Islet precursor cell (in vitro differentiated cells): ENCODE data around the gene GTF2H4.

Experiments
- DNase-seq: peaks from one replicate; pipeline ENCODE4 v3.0.0-alpha.2; 2018

GTF2H4 gene

DNA sequence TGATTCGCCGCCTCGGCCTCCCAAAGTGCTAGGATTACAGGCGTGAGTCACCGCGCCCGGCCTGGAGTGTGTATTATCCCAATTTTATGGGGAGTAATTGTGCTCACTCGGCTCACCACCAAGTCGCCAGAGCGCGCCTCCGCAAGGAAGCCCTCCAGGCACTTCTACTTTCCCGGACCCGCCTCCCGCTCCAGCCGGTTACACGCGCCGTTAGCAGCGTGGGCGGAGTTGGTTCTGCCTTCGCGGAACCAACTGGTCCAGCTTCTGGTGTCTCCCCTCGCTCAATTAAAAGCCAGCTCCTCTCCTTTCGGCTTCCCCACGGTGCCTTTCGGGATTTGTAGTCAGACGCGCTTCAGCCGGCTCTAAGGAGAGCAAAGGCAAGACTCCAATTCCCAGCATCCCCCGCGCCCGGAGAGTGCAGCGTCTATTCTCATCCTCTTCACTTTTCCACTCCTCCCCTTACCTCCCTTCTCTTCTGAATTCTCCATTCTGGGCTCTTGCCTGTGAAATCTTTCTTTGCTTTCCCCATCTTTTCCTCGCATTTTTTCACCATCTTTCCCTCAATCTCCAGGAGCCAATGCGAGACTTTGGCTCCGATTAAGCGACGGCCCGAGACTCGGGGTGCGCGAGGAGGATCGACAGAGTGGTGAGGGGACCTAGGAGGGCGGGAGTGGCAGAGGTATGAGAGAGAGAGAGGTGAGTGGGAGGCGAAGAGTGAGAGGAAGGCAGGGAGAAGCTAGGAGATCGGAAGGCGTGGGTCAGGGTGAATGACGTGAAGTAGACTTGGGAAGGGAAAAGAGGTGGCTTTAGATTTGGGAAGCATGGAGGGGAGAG is at the start of gene GTF2H4:
TSS of gene GTF2H4 (plus strand) at position 450 of the 834 bp plus-strand sequence.
- peak; percentile 99 for DNase-seq

GRCh38 chr6:30859726-30860125 is 48.3 kb upstream of the GTF2H4 start:
- DNase-seq = peak; percentile 26

- no peak for DNase-seq
These were observed 46.6 kb upstream of the GTF2H4 start for GRCh38 chr6:30861257-30862048.

- DNase-seq = peak; percentile 33
These were observed 45.7 kb upstream of the GTF2H4 start for GRCh38 chr6:30862156-30862875.

- DNase-seq = peak; percentile 26
These were observed 43.7 kb upstream of the GTF2H4 start for GRCh38 chr6:30864325-30864724.

- DNase-seq = peak; percentile 35
These were observed 38.7 kb upstream of the GTF2H4 start for GRCh38 chr6:30869241-30869749.

DNA sequence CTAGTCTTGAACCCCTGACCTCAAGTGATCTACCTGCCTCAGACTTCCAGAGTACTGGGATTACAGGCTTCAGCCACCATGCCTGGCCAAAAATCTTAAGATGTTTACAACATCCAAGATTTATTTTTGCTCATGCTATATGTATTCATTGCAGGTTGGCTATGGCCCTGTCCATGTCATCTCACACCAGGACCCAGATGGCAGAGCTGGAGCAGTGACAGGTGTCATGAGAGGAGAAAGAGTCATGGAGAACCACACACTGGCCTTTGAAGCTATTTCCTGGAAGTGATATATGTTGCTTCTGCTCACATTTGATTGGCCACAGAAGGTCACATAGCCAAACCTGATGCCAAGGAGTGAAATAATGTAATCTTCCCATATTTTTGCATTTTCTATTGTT is 37.5 kb upstream of the GTF2H4 start:
- DNase-seq = peak; percentile 15

GRCh38 chr6:30871592-30872183 is 36.3 kb upstream of the GTF2H4 start:
- no peak for DNase-seq

DNA sequence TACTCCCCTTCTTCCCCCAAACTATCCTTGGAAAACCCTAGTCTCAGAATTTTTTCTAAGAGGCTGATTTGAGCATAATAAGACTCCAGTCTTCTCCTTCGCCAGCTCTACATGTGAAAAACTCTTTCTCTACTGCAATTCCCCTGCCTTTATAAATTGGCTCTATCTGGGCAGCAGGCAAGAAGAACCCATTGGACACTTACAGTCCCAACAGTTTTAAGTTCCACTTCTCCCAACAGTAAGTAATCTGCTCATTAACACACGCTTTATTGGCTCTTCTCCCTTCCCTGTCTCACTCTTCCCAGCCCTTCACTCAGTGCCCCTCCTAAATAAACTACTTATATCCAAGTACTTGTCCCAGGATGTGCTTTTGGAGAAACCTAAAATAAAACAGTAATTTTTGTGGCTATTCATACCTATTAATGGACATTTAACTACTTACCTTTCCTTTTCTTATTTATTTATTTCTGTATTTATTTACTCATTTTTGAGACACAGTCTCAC is 34.8 kb upstream of the GTF2H4 start:
- peak; percentile 1 for DNase-seq

DNA sequence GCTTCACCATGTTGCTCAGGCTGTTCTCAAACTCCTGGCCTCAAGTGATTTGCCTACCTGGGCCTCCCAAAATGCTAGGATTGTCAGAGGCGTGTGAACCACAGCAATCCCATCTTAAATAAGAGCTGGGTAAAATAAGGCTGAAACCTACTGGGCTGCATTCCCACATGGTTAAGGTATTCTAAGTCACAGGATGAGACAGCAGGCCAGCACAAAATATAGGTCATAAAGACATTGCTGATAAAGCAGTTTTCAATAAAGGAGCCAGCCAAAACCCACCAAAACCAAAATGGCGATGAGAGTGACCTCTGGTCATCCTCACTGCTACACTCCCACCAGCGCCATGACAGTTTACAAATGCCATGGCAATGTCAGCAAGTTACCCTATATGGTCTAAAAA is 34.2 kb upstream of the GTF2H4 start:
- DNase-seq = peak; percentile 2

- DNase-seq = no peak
These were observed 32.6 kb upstream of the GTF2H4 start for GRCh38 chr6:30875244-30876038.

GRCh38 chr6:30876039-30876730 is 31.8 kb upstream of the GTF2H4 start:
- no peak for DNase-seq

DNA sequence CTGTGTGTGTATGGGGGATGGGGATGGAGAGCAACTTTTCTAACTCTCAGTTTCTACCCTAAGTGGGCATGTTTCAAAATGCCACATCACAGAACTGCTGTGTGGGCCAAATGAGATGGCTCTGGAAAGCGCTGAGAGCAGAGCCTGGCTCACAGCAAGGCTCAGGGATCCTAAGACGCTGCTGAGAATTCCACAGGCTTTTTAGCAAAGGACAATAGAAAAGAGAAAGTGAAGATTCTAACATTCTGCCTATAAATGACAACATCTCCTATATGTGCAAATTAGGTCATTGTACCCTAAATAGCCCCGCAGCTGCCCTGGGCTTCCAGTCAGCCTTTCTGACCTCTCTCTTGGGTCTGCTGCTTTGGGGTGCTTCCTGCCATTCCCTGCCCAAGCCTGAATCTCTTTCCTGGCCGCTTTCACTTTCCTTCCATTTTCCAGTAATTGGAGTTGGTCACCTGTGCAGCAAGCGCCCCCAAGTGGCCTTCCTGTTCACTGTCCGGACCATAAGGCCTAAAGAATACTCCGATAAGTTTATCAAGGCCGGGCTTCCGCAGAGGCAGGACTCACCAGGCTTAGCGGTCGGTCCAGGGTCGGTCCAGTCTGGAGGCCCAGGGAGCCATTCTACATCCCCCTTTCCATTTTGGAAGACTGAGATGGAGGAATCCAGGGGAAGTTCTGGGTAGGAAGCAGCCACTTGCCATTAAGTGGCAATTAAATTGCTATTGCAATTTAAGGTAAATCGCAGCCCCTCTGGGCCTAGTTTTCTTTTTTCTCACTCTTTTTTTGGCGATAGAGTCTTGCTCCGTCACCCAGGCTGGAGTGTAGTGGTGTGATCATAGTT is 30.4 kb upstream of the GTF2H4 start:
- DNase-seq = peak; percentile 89

DNA sequence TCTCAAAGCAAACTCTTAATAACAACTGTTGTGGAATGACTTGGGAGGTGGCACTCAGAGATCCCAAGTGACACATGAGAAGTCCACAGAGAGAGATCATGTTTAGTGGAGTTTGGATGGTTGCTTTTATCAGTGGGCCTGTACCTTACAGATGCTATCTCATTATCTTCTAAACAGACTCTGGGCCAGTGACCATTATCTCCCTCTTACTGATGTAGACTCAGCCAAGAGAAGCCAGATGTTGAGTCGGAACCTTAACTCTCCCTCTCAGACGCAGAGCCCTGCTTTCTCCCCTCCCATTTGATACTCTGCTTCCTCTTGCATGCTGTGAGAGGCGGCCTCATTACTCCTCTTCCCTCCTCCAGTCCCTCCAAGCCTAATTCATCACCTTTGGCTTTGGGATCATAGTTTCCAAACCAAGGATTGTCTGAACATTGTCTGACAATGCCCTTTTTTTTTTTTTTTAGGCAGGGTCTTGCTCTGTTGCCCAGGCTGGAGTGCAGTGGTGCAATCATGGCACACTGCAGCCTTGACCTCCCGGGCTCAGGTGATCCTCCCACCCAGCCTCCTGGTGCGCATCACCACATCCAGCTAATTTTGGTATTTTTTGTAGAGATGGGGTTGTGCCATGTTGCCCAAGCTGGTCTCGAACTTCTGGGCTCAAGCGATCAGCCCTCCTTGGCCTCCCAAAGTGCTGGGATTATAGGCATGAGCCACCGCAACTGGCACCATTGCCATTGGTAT is 28.2 kb upstream of the GTF2H4 start:
- DNase-seq = no peak

GRCh38 chr6:30880698-30881252 is 27.2 kb upstream of the GTF2H4 start:
- no peak for DNase-seq

DNA sequence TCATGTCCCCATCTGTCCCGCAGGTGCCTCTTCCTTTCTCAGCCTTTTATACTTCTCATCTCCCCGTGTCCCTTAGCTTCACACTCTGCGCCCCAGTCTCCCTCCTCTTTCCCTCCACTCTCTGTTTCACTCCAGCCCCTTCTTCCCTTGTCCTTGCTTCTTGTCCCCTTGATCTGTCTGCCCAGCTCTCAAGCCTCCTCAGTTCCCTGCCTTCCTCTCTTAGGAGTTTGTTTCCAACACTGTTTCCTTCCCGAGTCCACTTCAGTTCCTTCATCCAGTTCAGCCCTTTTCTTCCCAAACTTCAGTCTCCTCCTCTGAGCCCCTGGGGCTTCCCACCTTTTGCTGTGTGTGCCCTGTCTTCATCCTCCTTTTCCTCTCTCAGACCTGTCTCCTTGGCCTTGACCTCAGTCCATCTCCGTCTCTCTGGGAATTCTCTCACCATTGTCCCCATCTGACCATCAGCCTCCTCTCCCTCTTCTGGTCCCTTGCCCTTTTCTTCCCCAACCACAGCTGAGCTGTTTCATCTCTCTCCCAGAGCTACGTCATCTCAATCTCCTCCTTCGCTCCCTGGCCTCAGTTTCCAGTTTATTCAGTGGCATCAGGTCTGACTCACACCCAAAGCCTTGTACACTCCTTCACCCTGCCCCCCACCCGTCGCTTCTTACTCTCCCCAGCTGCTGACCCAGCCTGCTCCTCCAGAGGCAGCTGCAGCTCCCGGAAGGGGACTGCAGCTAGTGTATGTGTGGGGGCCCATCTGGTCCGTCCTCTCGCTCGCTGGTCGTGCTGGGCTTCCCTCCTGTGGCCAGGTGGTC is 26.4 kb upstream of the GTF2H4 start:
- DNase-seq = peak; percentile 68

DNA sequence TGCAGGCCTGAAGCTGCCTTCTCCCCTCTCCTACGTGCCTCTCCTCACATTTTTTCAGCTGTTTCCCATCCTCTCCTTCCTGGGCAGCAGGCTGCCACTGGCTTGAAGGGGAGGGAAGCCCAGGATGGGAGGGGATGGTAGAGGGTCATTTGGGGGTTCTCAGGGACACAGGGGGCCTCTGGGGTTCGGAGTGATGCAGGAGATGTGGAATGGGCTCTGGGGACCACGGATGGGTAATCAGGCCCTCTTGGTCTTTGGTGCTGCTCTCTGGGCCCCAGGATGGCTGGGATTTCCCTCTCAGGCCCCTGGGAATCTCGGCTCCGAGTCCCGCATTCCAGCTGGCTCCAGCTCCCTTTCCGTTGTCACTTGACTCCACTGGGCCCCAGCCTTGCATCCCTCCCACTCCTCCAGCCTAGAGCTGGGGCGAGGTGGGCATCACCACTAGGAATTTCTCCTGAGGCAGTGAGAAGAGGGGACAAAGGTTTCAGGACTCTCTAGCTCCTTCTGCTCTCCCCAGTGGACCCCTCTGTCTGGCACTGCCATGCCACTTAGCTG is 25.7 kb upstream of the GTF2H4 start:
- DNase-seq = no peak
